C4-2B (cell line): Measurements from ENCODE around the gene LMO7.

Experiments
- H3K27ac ChIP-seq: fragments of 450-650 bp; 2 replicates; pipeline ENCODE4 v1.5.1; 2017
- CTCF ChIP-seq: fragments of 450-650 bp; conservative IDR thresholded peaks from 2 replicates; pipeline ENCODE4 v1.5.1; 2017; ENCODE audit warnings: mild to moderate bottlenecking
- ZFX ChIP-seq: fragments of 450-650 bp; IDR thresholded peaks from 2 replicates; pipeline ENCODE4 v1.6.1; 2017

LMO7 gene

GRCh38 chr13:75635101-75635827 is 866 bp upstream of the LMO7 start:
- H3K27ac ChIP-seq, result no peak overlapping the region
- TF ChIP-seq ZFX, result no peak
- no peak for TF ChIP-seq CTCF

- no peak for TF ChIP-seq ZFX
- TF ChIP-seq CTCF, result no peak
- no peak overlapping the region for H3K27ac ChIP-seq
Observed at GRCh38 chr13:75636436-75637180, 478 bp downstream of the LMO7 start.

GRCh38 chr13:75637181-75637750 is 1.1 kb downstream of the LMO7 start:
- TF ChIP-seq CTCF (no peak), ZFX (no peak)
- no peak overlapping the region for H3K27ac ChIP-seq

GRCh38 chr13:75639454-75639853 is 3.3 kb downstream of the LMO7 start:
- H3K27ac ChIP-seq, result no peak overlapping the region

GRCh38 chr13:75641026-75641425 is 4.9 kb downstream of the LMO7 start:
- H3K27ac ChIP-seq, result peak overlapping the region; percentile 43
- TF ChIP-seq ZFX (no peak), CTCF (no peak)

More at GRCh38 chr13:75639454-75639853, 3.3 kb downstream of the LMO7 start:
- TF ChIP-seq ZFX (no peak), CTCF (no peak)

- H3K27ac ChIP-seq, result no peak overlapping the region; the same call in 1 of the 2 replicates
- TF ChIP-seq ZFX (no peak), CTCF (no peak)
Observed at GRCh38 chr13:75643182-75643581, 7.1 kb downstream of the LMO7 start.

GRCh38 chr13:75643693-75644092 is 7.6 kb downstream of the LMO7 start:
- no peak for TF ChIP-seq CTCF
- no peak for TF ChIP-seq ZFX
- H3K27ac ChIP-seq, result no peak overlapping the region
